Mucosa of stomach (tissue), 1 donor: Measurements from ENCODE around the gene CDK4.
A peak's percentile ranks its signal among the peaks of the same experiment; 100 is the strongest.

Experiments
- H3K27me3 ChIP-seq: one replicate; pipeline ENCODE4 v1.7.0; 2013; ENCODE audit warnings: mild to moderate bottlenecking, low read length; ENCODE audit not compliant: control insufficient read depth, insufficient read depth
- H3K36me3 ChIP-seq: one replicate; pipeline ENCODE4 v1.7.0; 2013; ENCODE audit warnings: low read length; ENCODE audit not compliant: control insufficient read depth, insufficient read depth
- H3K4me1 ChIP-seq: one replicate; pipeline ENCODE4 v1.7.0; 2013; ENCODE audit warnings: mild to moderate bottlenecking, low read length; ENCODE audit not compliant: control insufficient read depth, insufficient read depth
- H3K4me3 ChIP-seq: one replicate; pipeline ENCODE4 v1.7.0; 2013; ENCODE audit warnings: low read length
- H3K9ac ChIP-seq: one replicate; pipeline ENCODE4 v1.7.0; 2013; ENCODE audit warnings: mild to moderate bottlenecking, low read length, moderate library complexity
- H3K9me3 ChIP-seq: one replicate; pipeline ENCODE4 v1.7.0; 2013; ENCODE audit warnings: mild to moderate bottlenecking, low read length, moderate library complexity; ENCODE audit not compliant: control insufficient read depth
- donor health status: Pancreatic carcinoma.

Gene CDK4

DNA sequence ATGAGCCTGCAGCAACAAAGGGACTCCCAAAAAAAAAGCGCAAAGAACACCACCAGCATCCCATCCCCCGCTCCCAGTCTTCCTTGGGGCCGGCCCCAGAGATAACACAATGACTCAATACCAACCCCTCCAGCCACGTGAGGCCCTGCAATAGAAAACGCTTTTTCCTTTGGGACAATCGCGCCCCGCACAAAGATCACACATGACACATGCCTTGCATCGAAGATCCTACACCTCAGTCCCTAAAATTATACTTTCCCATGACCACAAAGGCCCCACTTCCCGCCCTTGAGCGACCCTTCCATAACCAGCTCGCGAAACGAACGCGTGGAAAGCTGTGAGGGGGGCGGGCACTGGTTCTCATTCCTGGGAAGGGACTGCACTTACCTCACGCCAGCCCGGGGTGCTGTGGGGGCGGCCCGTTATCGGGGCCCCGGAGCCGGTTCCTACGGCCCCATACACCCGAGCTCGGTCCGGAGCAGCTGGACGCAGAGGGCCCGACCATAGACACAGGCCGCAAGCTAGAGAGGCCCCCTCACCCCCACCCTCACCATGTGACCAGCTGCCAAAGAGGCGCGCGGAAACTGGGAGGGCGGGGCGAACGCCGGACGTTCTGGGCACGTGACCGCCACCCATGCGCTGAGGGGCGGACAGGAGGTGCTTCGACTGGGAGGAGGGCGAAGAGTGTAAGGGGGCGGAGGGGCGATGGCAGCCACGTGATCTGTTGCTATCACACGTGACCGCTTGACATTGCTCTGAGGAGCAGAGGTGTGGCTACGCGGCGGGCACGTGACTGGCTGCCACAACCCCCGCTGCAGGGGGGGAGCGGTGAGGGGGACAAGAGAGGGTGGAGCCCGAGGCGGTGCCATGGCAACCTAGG is at the start of gene CDK4:
CDK4 (minus strand) TSS at position 523 of the 880 bp plus-strand sequence. CDS start 593 bp downstream, outside the sequence.
- peak within 1 kb of the TSS; percentile 60 for H3K4me3 ChIP-seq
- peaks cover 29% of the 10 kb centered on the region for H3K4me1 ChIP-seq
- no peaks in the 10 kb centered on the region for H3K27me3 ChIP-seq
- no peaks in the 10 kb centered on the region for H3K9me3 ChIP-seq
- peak within 1 kb of the TSS; percentile 74 for H3K9ac ChIP-seq
- no peaks in the 10 kb centered on the region for H3K36me3 ChIP-seq

DNA sequence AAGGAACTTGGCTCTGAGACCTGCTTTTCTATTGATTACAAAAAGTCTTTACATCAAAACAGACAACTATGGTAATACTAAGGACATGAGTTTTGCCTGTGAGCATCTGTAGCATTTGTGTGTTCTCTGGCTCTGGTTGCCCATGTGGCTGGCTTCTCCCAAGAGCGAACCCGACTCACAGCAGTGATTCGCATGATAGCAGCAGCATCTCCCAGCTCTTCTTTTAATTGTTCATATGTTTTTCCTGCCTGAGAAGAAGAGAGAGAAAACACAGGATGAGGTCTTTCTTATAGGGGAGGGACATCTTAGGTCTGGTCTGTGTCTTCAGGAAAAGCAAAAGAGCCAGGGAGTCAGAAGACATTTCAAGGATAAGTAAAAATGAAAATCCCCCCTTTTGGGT is 48.9 kb upstream of the CDK4 start:
- Histone ChIP-seq H3K27me3 (no peaks in the 10 kb centered on the region), H3K36me3 (peaks cover 9% of the 10 kb centered on the region), H3K9me3 (no peaks in the 10 kb centered on the region), H3K9ac (no peak overlapping the region), H3K4me3 (no peak overlapping the region), H3K4me1 (peaks cover 5% of the 10 kb centered on the region)

DNA sequence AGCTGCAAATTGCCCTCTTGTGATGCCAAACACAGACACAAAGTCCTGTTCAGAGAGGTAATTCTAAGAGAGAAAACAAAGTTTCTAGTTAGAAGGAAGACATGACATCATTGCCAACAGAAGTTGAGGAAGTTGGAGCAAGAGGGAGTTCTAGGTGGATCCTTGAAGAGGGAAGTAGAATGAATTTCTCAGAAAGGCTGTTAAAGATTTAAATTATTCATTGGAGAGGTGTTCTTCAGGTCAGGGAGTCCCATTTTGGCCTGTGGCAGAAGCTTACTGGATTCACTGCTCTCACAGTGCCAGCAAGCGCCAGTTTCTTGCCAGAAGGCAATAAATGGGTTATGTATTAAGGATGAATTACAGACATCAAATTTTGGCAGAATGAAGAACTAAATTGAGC is 45.8 kb upstream of the CDK4 start:
- no peaks in the 10 kb centered on the region for H3K4me1 ChIP-seq
- no peak overlapping the region for H3K4me3 ChIP-seq
- peaks cover 9% of the 10 kb centered on the region for H3K36me3 ChIP-seq
- no peaks in the 10 kb centered on the region for H3K27me3 ChIP-seq
- H3K9ac ChIP-seq: no peak overlapping the region
- H3K9me3 ChIP-seq: no peaks in the 10 kb centered on the region

GRCh38 chr12:57796996-57797395 is 44.9 kb upstream of the CDK4 start:
- no peaks in the 10 kb centered on the region for H3K27me3 ChIP-seq
- H3K4me1 ChIP-seq: no peaks in the 10 kb centered on the region
- no peak overlapping the region for H3K9ac ChIP-seq
- no peaks in the 10 kb centered on the region for H3K9me3 ChIP-seq
- peaks cover 9% of the 10 kb centered on the region for H3K36me3 ChIP-seq
- H3K4me3 ChIP-seq: no peak overlapping the region

DNA sequence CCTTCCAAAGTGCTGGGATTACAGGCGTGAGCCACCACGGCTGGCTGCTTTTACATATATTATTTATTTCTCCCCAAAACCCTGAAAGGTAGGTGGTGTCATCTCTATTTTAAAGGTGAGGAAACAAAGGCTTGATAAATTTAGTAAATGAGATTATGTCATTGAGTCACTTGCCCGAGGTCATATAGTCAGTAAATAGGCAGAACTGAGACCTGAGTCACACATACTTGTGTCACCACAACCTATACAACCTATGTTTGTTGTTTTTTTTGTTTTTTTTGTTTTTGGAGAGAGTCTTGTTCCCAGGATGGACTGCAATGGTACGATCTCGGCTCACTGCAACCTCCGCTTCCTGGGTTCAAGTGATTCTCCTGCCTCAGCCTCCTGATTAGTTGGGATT is 43.2 kb upstream of the CDK4 start:
- H3K36me3 ChIP-seq: peaks cover 9% of the 10 kb centered on the region

DNA sequence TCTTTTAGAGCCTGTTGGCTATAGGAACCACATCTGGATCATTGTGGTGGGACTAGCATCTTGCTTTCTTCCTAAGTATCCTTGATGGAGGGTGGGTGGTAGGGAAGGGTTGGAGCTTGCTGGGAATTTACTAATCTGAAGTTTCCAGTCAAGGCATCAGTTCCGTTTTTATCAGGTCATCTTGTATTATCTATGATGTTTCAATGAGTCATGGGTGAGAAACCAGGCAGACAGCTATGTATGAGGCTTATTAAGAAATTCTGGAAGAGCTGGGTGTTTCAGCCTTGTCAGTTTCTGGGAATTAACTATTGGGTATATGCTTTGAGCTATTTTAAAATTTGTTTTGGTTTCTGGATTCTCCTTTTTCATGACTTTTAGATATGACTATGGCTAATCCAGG is 41.8 kb upstream of the CDK4 start:
- Histone ChIP-seq H3K4me1 (no peaks in the 10 kb centered on the region), H3K4me3 (no peak overlapping the region), H3K36me3 (peaks cover 1% of the 10 kb centered on the region), H3K27me3 (no peaks in the 10 kb centered on the region), H3K9ac (no peak overlapping the region), H3K9me3 (no peaks in the 10 kb centered on the region)

More for the DNA sequence above, 43.2 kb upstream of the CDK4 start:
- H3K9ac ChIP-seq: no peak overlapping the region
- H3K9me3 ChIP-seq: no peaks in the 10 kb centered on the region
- H3K4me1 ChIP-seq: no peaks in the 10 kb centered on the region
- no peak overlapping the region for H3K4me3 ChIP-seq
- no peaks in the 10 kb centered on the region for H3K27me3 ChIP-seq

GRCh38 chr12:57783861-57784260 is 31.8 kb upstream of the CDK4 start:
- Histone ChIP-seq H3K9me3 (no peaks in the 10 kb centered on the region), H3K27me3 (no peaks in the 10 kb centered on the region), H3K4me3 (no peak overlapping the region), H3K4me1 (peaks cover 4% of the 10 kb centered on the region), H3K9ac (no peak overlapping the region), H3K36me3 (no peaks in the 10 kb centered on the region)

- no peaks in the 10 kb centered on the region for H3K36me3 ChIP-seq
- no peaks in the 10 kb centered on the region for H3K27me3 ChIP-seq
- no peaks in the 10 kb centered on the region for H3K9me3 ChIP-seq
- H3K4me1 ChIP-seq: peaks cover 4% of the 10 kb centered on the region
- peak overlapping the region; percentile 83 for H3K4me3 ChIP-seq
- peak overlapping the region; percentile 74 for H3K9ac ChIP-seq
Measured at GRCh38 chr12:57783466-57783801, 31.3 kb upstream of the CDK4 start.

- H3K4me3 ChIP-seq: peak within 1 kb of the TSS; percentile 83
- peak within 1 kb of the TSS; percentile 74 for H3K9ac ChIP-seq
- no peaks in the 10 kb centered on the region for H3K36me3 ChIP-seq
- H3K27me3 ChIP-seq: no peaks in the 10 kb centered on the region
- H3K9me3 ChIP-seq: no peaks in the 10 kb centered on the region
- peaks cover 4% of the 10 kb centered on the region for H3K4me1 ChIP-seq
Measured at GRCh38 chr12:57782608-57783465, 30.7 kb upstream of the CDK4 start, which contains the start of gene TSFM. Gene TSFM, plus strand, starts transcription at chr12:57782787. Its CDS starts 15 bp downstream, at chr12:57782802.

DNA sequence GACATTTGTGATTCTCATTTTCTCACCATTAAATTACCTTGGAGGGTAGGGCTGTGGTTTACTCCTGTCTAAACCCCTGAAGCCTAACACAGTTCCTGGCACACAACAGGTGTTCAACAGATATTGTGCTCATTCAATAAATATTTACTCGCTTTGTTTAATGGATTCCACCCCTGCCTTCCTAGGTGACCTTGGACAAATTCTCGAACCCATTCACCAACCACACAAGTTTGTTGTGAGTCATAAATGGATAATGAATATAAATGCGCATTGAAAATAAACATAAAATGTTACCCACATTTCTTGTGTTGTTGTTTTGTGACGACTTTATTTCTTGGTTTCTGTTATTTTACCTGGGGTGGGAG is 30.1 kb upstream of the CDK4 start:
- Histone ChIP-seq H3K9me3 (no peaks in the 10 kb centered on the region), H3K36me3 (no peaks in the 10 kb centered on the region), H3K4me1 (peaks cover 4% of the 10 kb centered on the region), H3K27me3 (no peaks in the 10 kb centered on the region), H3K4me3 (peak overlapping the region; percentile 83), H3K9ac (no peak overlapping the region)

DNA sequence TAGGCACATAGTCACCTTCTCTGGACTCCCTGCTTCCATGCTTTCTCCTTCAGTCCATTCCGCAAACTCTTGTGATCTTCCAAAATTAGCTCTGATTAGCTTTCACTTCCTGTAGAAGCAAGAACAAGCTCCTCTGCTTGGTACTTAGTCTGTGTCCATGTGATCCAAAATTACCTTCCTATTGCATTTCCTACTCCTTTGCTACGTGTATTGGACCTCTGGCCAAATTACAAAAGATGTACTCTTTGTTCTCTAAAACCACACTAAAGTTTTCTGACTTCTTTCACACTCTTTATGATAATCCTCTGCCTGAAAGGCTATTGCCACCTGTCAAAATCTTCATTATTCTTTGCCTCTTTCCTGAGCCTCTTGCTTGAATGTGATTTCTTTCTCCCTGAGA is 29.7 kb upstream of the CDK4 start:
- Histone ChIP-seq H3K27me3 (no peaks in the 10 kb centered on the region), H3K4me1 (peaks cover 4% of the 10 kb centered on the region), H3K36me3 (no peaks in the 10 kb centered on the region), H3K4me3 (no peak overlapping the region), H3K9ac (no peak overlapping the region), H3K9me3 (no peaks in the 10 kb centered on the region)

GRCh38 chr12:57781244-57781643 is 29.1 kb upstream of the CDK4 start:
- no peaks in the 10 kb centered on the region for H3K9me3 ChIP-seq
- H3K4me3 ChIP-seq: no peak overlapping the region
- no peak overlapping the region for H3K9ac ChIP-seq
- H3K27me3 ChIP-seq: no peaks in the 10 kb centered on the region
- H3K4me1 ChIP-seq: peaks cover 4% of the 10 kb centered on the region
- H3K36me3 ChIP-seq: no peaks in the 10 kb centered on the region
